Astrocyte of the cerebellum (primary cell): ENCODE data around the gene KAT8.

Experiments used
- DNase-seq: peaks from one replicate; pipeline ENCODE4 v3.0.0-alpha.2; 2011; ENCODE audit warnings: low read depth
- H3K4me3 ChIP-seq: 2 replicates; pipeline ENCODE4 v1.5.1; 2011; ENCODE audit warnings: mild to moderate bottlenecking, low read depth, low read length, moderate library complexity
- CTCF ChIP-seq: IDR thresholded peaks from 2 replicates; pipeline ENCODE4 v1.5.1; 2012; ENCODE audit warnings: low read length, low read depth, moderate library complexity, mild to moderate bottlenecking; ENCODE audit errors: missing control alignments
- in situ Hi-C: cut with HindIII; loops from 2 replicates; pipeline ENCODE4 v1.10.0; 2017; ENCODE audit warnings: low sequenced_read_pairs

Gene KAT8

GRCh38 chr16:31112711-31113110 lies 4.8 kb upstream of the KAT8 start:
- in situ Hi-C loops, result no loop called here
- DNase-seq, result no peak
- TF ChIP-seq CTCF, result no peak
- no peak overlapping the region for H3K4me3 ChIP-seq

GRCh38 chr16:31113121-31114120 lies 4.0 kb upstream of the KAT8 start:
- in situ Hi-C loops, result no loop called here
- no peak for DNase-seq
- no peak for TF ChIP-seq CTCF
- no peak overlapping the region for H3K4me3 ChIP-seq

GRCh38 chr16:31114468-31114867 lies 3.0 kb upstream of the KAT8 start:
- H3K4me3 ChIP-seq, result no peak overlapping the region
- in situ Hi-C loops, result no loop called here
- TF ChIP-seq CTCF, result no peak
- no peak for DNase-seq

- no peak for TF ChIP-seq CTCF
- in situ Hi-C loops, result no loop called here
- no peak for DNase-seq
- H3K4me3 ChIP-seq, result peak overlapping the region; percentile 58
These were observed 1.0 kb downstream of the KAT8 start for GRCh38 chr16:31118223-31119155.

GRCh38 chr16:31120129-31120528 lies 2.7 kb downstream of the KAT8 start:
- in situ Hi-C loops, result no loop called here

More at GRCh38 chr16:31120129-31120528, 2.7 kb downstream of the KAT8 start:
- TF ChIP-seq CTCF, result no peak
- H3K4me3 ChIP-seq, result no peak overlapping the region
- no peak for DNase-seq
